ENCODE data around the gene TSHZ2. TPM values are rescaled to one million over a fixed set of nuclear protein-coding genes. Genes with fewer than 3 reads are reported as not detected.

The TSHZ2 gene
- total and polyA plus RNA-seq, 9 of the 15 experiments (the other 6 are each of a cell fraction or from before 2014, with no cell fraction given), result 0.03 to 0.20 (median 0.05) TPM; not detected in 4

DNA sequence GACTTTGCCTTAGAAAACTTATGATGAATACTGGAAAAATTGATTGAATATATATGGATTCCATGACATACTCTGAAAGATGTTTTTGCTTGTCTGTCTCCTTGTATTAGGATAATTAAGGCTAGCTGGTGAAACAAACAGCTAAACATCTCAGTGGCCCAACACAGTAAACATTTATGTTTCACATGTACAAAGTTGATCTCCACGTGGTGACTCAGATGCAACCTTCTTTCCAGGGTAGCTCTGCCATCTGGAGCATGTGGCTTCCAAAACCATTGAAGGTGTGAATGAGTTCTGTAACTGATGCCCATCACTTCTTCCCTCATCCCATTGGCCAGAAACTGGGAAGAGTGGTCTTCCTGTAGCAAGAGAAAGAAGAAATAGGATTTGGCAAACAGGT is 196.3 kb downstream of the TSHZ2 start (continued):
- TF ChIP-seq ARID4B (CRISPR knock-in tag; IDR thresholded peaks at IDR 0.05) (no peak), SP1 (CRISPR knock-in tag; IDR thresholded peaks at IDR 0.05) (no peak), SMARCE1 (IDR thresholded peaks at IDR 0.05) (no peak), HDAC3 (IDR thresholded peaks at IDR 0.05; ENCODE audit: borderline replicate concordance, partially characterized antibody) (no peak), HMBOX1 (IDR thresholded peaks at IDR 0.05) (no peak), REST (IDR thresholded peaks at IDR 0.05; ENCODE audit: borderline replicate concordance) (no peak), REST (CRISPR knock-in tag; IDR thresholded peaks at IDR 0.05; ENCODE audit: low read depth) (no peak), WHSC1 (IDR thresholded peaks at IDR 0.05; ENCODE audit: low read length) (no peak), BRF2 (IDR thresholded peaks at IDR 0.05; ENCODE audit: borderline replicate concordance, insufficient read depth, insufficient read length) (no peak)
